GM12873 (cell line): Measurements from ENCODE around the gene UBD.

Experiments
- CTCF ChIP-seq: IDR thresholded peaks from 2 replicates; pipeline ENCODE4 v1.5.1; 2012; ENCODE audit warnings: low read depth, mild to moderate bottlenecking, moderate library complexity, low read length, control low read depth; ENCODE audit not compliant: insufficient read depth; ENCODE audit errors: missing control alignments

The UBD gene

GRCh38 chr6:29561091-29561490 is 1.6 kb upstream of the UBD start:
- no peak for TF ChIP-seq CTCF

- no peak for TF ChIP-seq CTCF
These were observed 973 bp downstream of the UBD start for GRCh38 chr6:29558439-29559079.

- TF ChIP-seq CTCF = no peak
These were observed 2.2 kb downstream of the UBD start for GRCh38 chr6:29557320-29557719.

- no peak for TF ChIP-seq CTCF
These were observed 4.8 kb downstream of the UBD start for GRCh38 chr6:29554764-29555163.

GRCh38 chr6:29553268-29554057 is 6.1 kb downstream of the UBD start:
- TF ChIP-seq CTCF = no peak

- TF ChIP-seq CTCF = no peak
These were observed 7.0 kb downstream of the UBD start for GRCh38 chr6:29552512-29553051.

- TF ChIP-seq CTCF = no peak
These were observed 12.0 kb downstream of the UBD start for GRCh38 chr6:29547573-29547972.
